Cardiac ventricle fibroblast (primary cell): Measurements from ENCODE around the gene CPT1C. TPM values are rescaled to one million over a fixed set of nuclear protein-coding genes. Genes with fewer than 3 reads are reported as not detected.

Source experiments
- total RNA-seq: library from RNA; depleted of rRNA; stranded (reverse); fragments of >200 nt; gene quantifications from 2 replicates; pipeline ENCODE4 v1.2.3, GENCODE V29; 2015

The CPT1C gene
- 3.7 and 11.4 TPM in 2 replicates for total RNA-seq

DNA sequence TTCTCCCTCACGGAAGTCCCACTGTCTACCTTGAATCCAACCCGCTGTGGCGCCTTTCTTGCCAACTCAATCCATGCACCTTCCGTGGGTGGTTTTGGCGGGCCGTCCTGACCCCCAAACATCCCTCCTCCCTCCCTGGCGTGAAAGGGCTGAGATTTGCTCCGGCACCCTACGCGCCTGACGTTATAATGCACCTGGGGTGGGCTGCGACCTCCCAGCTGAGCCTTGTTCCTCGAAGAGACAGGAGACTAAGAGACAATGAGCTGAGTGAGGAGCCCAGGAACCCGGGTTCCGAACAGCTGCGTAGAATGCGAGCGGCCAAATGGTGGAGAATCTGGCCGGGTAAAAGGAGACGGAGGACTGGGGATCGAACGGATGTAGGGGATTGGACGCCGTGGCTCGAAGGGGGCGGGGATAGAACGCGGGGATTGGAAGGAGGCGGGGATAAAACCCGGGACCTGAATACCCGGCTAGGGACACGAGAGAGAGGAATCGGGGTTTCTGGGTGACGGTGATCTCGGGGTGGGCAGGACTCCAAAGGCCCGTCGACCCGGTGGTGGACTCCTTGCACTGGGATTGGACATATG is at the start of gene CPT1C:
CPT1C (plus strand) TSS at position 461 of the 587 bp plus-strand sequence. CDS start 1,137 bp downstream, outside the sequence.

DNA sequence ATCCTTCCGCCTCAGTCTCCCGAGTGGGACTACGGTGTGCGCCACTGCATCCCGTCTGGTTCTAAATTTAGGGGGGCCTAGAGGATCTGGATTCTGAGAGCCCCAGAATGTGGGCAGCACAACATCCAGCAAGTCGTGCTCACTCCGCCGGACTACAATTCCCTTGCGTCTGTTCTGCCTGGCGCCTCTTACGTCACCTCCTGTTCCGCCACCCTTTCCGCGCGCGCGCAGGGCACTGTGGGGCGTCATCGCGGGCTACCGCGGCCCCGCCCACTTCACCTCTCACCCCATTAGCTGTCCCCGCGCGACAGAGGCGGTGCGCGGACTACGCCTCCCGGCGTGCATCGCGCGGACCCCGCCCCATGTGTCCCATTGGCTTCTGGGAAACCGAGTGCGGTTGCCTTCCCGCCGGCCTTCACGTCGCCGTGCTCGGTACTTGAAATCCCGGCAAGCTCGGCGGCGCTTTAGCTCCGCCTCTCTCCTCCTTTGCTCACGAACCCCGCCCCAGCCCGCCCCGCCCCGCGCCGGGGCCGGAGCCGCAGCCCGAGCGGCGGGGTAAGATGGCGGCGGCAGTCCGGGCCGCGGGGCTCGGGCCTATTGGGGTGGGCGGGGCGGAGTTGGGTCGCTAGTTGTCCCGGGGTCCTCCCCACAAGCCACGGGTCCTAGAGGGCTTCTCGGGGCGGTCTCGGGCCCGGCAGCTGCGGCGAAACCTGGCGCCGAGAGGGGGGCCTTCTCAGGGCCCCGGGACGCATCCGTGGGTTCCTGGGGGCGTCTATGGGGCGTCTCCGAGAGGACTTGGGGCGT is 49.0 kb upstream of the CPT1C start, which contains the start of gene SCAF1:
SCAF1 (plus strand) TSS at position 522 of the 804 bp plus-strand sequence. CDS start 2,818 bp downstream, outside the sequence.

DNA sequence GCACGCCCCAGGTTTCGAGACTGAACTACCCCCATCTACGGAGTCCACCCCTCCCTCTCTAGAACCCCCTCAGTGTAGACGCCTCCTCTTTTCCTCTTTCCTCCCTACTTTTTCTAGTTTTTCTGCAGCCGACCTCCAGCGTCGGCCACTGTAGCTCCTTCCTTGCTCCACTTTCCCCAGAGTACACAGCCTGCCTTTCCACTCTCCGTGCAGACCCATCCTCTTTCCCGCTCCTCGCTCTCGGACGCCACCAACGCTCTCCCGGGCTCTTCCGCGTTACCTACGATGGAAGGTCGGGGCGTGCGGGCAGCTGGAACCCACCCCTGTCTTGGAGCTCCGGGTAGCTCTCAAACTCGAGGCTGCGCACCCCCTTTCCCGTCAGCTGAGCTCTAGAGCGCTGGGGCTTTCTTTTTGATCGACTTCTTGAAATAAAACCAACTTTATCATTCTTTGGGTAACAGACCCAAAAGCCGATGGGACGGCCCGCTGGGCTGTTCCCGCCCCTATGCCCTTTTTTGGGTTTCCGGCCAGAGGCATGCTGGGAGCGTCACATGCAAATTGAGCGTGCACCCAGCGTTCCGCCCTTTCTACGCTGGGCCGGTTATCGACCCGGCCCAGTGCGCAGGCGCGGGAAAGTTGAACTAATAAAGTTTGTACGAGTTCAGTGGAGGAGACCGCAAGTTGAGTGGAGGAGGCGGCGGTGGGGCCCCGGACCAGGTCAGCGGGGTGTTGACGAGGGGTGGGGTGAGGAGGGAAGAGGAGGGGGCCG is 25.4 kb upstream of the CPT1C start, which contains the start of the genes BCL2L12 and IRF3:
BCL2L12 (plus strand) TSS at position 583 of the 769 bp plus-strand sequence. CDS start 760 bp downstream, outside the sequence.
IRF3 (minus strand) TSS at position 507 of the 769 bp plus-strand sequence. CDS start 1,019 bp downstream, outside the sequence.

GRCh38 chr19:49677231-49677900 is 13.6 kb upstream of the CPT1C start, which contains the start of gene PRMT1:
PRMT1 (plus strand) TSS chr19:49677271; CDS start chr19:49677281, 10 bp downstream.

DNA sequence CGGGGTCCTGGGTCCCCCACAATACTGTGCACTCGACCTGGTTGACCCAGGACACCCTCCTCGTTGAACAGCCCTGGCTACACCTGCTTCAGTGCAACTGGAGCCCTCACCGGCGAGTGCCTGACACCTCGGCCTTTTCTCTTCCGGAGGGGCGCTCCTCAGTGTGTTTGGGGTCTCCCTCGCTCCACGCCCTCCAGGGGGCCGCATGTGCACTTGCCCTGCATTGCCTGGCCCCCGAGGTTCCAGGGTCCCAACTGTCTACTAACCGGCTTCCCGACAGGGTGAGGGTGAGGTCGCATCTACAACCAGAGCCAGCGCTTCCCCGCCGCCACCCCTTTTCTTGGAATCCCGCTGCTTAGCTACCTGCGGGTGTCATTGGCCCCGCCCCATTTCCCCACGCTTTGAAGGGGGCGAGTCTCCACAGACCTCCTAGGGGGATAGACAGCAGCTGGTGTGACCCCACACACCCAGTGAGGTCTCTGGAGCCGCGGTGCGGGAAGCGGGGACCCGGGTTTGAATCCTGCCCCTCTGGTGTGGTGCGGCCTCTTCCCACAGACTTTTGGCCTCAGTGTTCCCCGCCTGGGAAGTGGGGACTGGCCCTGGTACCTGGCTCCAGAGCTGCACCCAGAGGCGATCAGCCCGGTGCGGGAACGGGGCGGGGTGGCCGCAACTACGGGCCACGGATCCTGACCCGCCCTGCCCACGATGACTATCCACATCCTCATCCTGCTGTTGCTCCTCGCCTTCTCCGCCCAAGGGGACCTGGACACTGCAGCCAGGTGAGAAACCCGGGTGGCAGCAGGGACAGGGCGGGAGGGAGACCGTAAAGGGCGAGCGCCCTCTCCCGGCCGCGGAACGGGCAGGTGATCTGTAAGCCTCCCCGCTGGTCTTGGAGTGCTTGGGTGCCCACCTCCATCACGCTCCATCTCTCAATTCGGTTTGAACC is 1.5 kb upstream of the CPT1C start, which contains the start of gene ADM5:
ADM5 (plus strand) TSS at position 462 of the 946 bp plus-strand sequence; CDS start at position 706, 244 bp downstream.

DNA sequence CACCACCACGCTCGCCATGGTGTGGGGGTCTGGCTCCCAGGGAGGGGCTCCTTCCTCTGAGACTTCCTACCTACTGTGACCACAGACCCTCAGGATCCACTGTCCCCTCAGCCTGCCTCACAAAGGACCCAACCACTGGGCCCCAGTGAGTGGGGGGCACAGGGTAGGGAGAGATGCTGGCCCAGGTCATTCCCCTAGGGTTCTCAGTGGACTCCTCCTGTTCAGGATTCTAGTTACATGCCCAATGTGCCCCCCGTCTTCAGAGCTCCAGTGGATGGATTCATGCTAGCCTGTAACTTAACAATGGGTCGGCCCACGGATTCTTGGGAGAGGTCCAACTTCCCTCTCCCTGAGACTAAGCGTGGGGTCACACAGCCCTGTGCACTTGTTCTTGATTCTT is 72.3 kb downstream of the CPT1C start, which contains the start of gene TSKS:
TSKS (minus strand) TSS at position 77 of the 400 bp plus-strand sequence; CDS start at position 18, 59 bp downstream.

Other genes with a start within 250 kb of the CPT1C start
- not detected in 2 replicates for gene SLC17A7, start 249.6 kb upstream of the CPT1C start, total RNA-seq
- gene PIH1D1, start 239.3 kb upstream of the CPT1C start, total RNA-seq = 53.4 and 57.2 TPM in 2 replicates
- 36.9 and 95.8 TPM in 2 replicates for gene ALDH16A1, start 237.9 kb upstream of the CPT1C start, total RNA-seq
- gene FLT3LG, start 216.9 kb upstream of the CPT1C start, total RNA-seq = 3.9 and 8.8 TPM in 2 replicates
- 2,736 and 3,240 TPM in 2 replicates for gene RPL13A, start 203.5 kb upstream of the CPT1C start, total RNA-seq
- 5,849 and 6,378 TPM in 2 replicates for gene RPS11, start 194.7 kb upstream of the CPT1C start, total RNA-seq
- 141 and 188 TPM in 2 replicates for gene FCGRT, start 178.5 kb upstream of the CPT1C start, total RNA-seq
- gene RCN3, start 163.1 kb upstream of the CPT1C start, total RNA-seq = 300 and 343 TPM in 2 replicates
- 48.8 and 54.8 TPM in 2 replicates for gene NOSIP, start 110.6 kb upstream of the CPT1C start, total RNA-seq
- 0.29 and 3.6 TPM in 2 replicates for gene PRRG2, start 109.8 kb upstream of the CPT1C start, total RNA-seq
- 11.5 and 12.4 TPM in 2 replicates for gene PRR12, start 99.9 kb upstream of the CPT1C start, total RNA-seq
- 68.3 and 79.6 TPM in 2 replicates for gene RRAS, start 51.0 kb upstream of the CPT1C start, total RNA-seq
- gene SCAF1, start 48.9 kb upstream of the CPT1C start, total RNA-seq = 34.4 and 36.1 TPM in 2 replicates
- gene IRF3, start 25.3 kb upstream of the CPT1C start, total RNA-seq = 32.6 and 65.3 TPM in 2 replicates
- 3.8 and 4.4 TPM in 2 replicates for gene BCL2L12, start 25.2 kb upstream of the CPT1C start, total RNA-seq
- gene PRMT1, start 13.8 kb upstream of the CPT1C start, total RNA-seq = 117 and 145 TPM in 2 replicates
- gene ADM5, start 1.5 kb upstream of the CPT1C start, total RNA-seq = not detected in 2 replicates
- gene TSKS, start 72.2 kb downstream of the CPT1C start, total RNA-seq = 0.25 and 1.1 TPM in 2 replicates
- gene AP2A1, start 75.9 kb downstream of the CPT1C start, total RNA-seq = 197 and 215 TPM in 2 replicates
- gene FUZ, start 122.2 kb downstream of the CPT1C start, total RNA-seq = 20.1 and 24.3 TPM in 2 replicates
- 20.5 and 22.1 TPM in 2 replicates for gene MED25, start 127.2 kb downstream of the CPT1C start, total RNA-seq
- 69.8 and 71.9 TPM in 2 replicates for gene PTOV1, start 160.0 kb downstream of the CPT1C start, total RNA-seq
- gene PNKP, start 176.5 kb downstream of the CPT1C start, total RNA-seq = 27.2 and 28.0 TPM in 2 replicates
- 31.9 and 36.6 TPM in 2 replicates for gene AKT1S1, start 186.2 kb downstream of the CPT1C start, total RNA-seq
- gene TBC1D17, start 186.6 kb downstream of the CPT1C start, total RNA-seq = 26.2 and 26.6 TPM in 2 replicates
- gene IL4I1, start 205.8 kb downstream of the CPT1C start, total RNA-seq = 0.20 TPM in 1 of 2 replicates, not detected in the other
- gene ATF5, start 238.1 kb downstream of the CPT1C start, total RNA-seq = 8.7 and 12.3 TPM in 2 replicates
- gene NUP62, start 238.4 kb downstream of the CPT1C start, total RNA-seq = 21.0 and 25.6 TPM in 2 replicates